NCI-H526 (cell line): ENCODE measurements around the gene CSRNP3.

Experiments
- DNase-seq, 2 experiments: peaks; one replicate each; lab custom pipeline; 2025; lab: John Stamatoyannopoulos, UW

CSRNP3 gene

GRCh38 chr2:165682546-165682945 lies 213.0 kb downstream of the CSRNP3 start:
- DNase-seq = no peak

DNA sequence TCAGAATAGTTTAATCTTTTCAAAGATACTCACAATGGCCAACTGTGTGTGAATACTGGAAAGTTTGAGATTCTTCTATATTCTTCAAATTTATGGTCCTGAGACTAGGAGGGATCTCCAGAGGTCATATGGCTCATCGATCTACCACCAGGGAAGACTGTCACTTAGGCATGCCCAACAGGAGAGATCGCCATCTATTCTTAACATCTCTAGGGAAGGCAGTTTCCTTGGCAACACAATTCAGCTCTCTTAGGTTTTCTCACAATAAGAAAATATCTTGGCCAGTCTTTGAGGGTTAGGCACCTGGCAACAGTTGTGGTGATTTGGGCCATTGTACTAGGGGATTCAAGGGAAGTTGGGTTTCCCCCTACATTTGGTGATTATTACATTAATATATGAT lies 217.3 kb downstream of the CSRNP3 start:
- no peak for DNase-seq

- no peak for DNase-seq
Observed at GRCh38 chr2:165687426-165688002, 218.0 kb downstream of the CSRNP3 start.

DNA sequence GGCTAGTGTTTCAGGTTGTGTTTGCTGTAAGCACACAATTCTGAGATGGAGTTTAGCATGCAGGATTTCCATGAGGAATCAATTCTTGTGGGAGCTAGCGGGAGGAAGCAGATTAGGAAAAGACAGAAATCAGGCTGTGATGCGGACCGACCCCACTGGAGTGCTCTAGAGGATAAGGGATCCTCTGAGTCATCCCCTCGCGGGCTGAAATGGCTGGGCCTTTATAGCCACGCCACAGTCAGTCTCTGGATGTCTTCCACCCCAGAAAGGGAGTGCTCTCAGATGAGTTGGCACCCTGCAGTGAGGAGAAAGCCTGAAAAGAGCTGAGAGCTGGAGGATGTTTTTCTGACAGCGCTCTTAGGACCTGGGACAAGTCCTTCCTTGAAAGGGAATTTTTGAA lies 222.1 kb downstream of the CSRNP3 start:
- no peak for DNase-seq

DNA sequence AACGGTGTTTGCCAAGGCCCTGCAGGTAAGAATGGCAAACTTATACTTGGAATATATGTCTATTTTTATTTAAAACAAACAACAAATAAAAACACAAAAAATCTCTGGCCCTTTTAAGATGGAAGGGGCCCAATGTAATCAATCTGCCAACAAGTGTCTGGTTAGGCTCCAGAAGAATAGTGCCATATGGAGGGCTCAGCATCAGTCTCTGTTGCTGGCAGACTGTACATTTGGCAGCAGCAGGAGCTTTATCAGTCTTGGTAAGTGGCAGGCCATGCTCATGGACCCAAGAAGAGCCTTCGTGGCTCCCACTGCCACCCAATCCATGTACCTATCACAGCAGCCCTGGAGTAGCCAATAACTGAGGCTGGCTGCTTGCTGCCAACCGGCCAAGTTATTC lies 223.4 kb downstream of the CSRNP3 start:
- no peak for DNase-seq

- DNase-seq = no peak
Observed at GRCh38 chr2:165693838-165694237, 224.3 kb downstream of the CSRNP3 start.

- DNase-seq = no peak
Observed at GRCh38 chr2:165697748-165698443, 228.4 kb downstream of the CSRNP3 start.

GRCh38 chr2:165698444-165698884 lies 229.0 kb downstream of the CSRNP3 start:
- peak; percentile 36 to 73 for DNase-seq

GRCh38 chr2:165699946-165700345 lies 230.4 kb downstream of the CSRNP3 start:
- DNase-seq = no peak

- DNase-seq = peak; percentile 30 to 65
Observed at GRCh38 chr2:165700531-165700930, 231.0 kb downstream of the CSRNP3 start.

GRCh38 chr2:165701147-165701546 lies 231.6 kb downstream of the CSRNP3 start:
- DNase-seq = peak; percentile 59 to 80

GRCh38 chr2:165706960-165707487 lies 237.5 kb downstream of the CSRNP3 start:
- DNase-seq = peak in 1 of 2 experiments; percentile 25

DNA sequence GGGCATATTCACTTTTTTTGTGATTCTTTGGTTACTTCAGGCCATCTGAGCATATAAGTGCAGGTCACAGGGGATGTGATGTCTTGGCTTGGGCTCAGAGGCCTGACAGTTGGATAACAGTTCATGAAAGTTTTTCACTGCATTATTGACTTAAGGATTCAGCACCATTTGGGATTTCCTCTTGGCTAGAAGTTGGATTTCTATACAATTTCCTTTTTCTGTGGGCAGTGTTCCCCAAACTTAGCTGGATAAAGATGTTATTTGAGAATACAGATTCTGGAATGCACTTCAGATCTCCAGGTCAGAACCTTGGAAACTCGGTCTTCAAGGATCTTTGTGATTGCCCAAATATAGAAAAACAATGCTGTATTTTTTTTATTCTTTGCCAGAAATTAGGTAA lies 246.6 kb downstream of the CSRNP3 start:
- DNase-seq = no peak

GRCh38 chr2:165718610-165719210 lies 249.2 kb downstream of the CSRNP3 start:
- DNase-seq = no peak

- no peak for DNase-seq
Observed at GRCh38 chr2:165720511-165720910, 251.0 kb downstream of the CSRNP3 start.

- DNase-seq = no peak
Observed at GRCh38 chr2:165725421-165725820, 255.9 kb downstream of the CSRNP3 start.
